Measurements from ENCODE around the gene PRCC. TPM values are rescaled to one million over a fixed set of nuclear protein-coding genes. Genes with fewer than 3 reads are reported as not detected.

Gene PRCC
- total and polyA plus RNA-seq, 2 of the 8 experiments (the other 6 are each of a cell fraction or from before 2014, with no cell fraction given), result 95.2 to 115 TPM

DNA sequence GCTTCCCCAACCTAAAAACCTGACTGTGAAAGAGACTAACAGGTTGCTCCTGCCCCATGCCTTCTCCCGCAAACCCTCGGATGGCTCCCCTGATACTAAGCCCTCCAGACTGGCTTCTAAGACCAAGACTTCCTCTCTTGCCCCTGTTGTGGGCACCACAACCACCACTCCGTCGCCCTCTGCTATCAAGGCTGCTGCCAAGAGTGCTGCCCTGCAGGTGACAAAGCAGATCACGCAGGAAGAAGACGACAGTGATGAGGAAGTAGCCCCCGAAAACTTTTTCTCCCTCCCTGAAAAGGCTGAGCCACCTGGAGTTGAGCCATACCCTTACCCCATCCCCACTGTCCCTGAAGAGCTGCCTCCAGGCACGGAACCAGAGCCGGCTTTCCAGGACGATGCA is 19.3 kb downstream of the PRCC start:
- H3K4me3 ChIP-seq (ENCODE audit: extremely low read depth in 1 of 4, insufficient read depth in 2 of 4, low read depth in 3 of 4, low read length in 4 of 4), result no peak overlapping the region
- no peak overlapping the region for H3K18ac ChIP-seq (ENCODE audit: extremely low read depth, low read length)
- H3K27me3 ChIP-seq (replicated peaks in 1 of 4; ENCODE audit: control insufficient read depth in 3 of 4, extremely low read depth in 1 of 4, insufficient read depth in 3 of 4, low read length in 3 of 4), result no peaks in the 10 kb centered on the region
- no peak overlapping the region for H3K14ac ChIP-seq (ENCODE audit: insufficient read length)
- H2AK5ac ChIP-seq (ENCODE audit: low read depth, low read length), result no peak overlapping the region
- ChIA-PET POLR2A (ENCODE audit: partially characterized antibody) (interaction anchor here (2.6 kb wide), 1 partner anchor 14 kb away, joined by 8 read pairs; no protein-coding TSS in a partner anchor), CTCF (ENCODE audit: partially characterized antibody) (interaction anchor here (0.9 to 3.8 kb wide), 4 partner anchors 10 to 109 kb away, joined by 3 to 15 read pairs (median 8); partner anchors contain the start of gene METTL25B)
- FAIRE-seq, result no peak
- no peak for TF ChIP-seq CEBPB (IDR thresholded peaks at IDR 0.05; ENCODE audit: low read depth, low read length)
- no peak for TF ChIP-seq POLR2A (IDR thresholded peaks at IDR 0.05; ENCODE audit: control extremely low read depth in 1 of 2, low read depth in 2 of 2, low read length in 2 of 2)
- no peak for TF ChIP-seq KDM5A (IDR thresholded peaks at IDR 0.05; ENCODE audit: low read length)
- TF ChIP-seq ATF2 (IDR thresholded peaks at IDR 0.05; ENCODE audit: low read length), result no peak
- TF ChIP-seq TAF1 (IDR thresholded peaks at IDR 0.05; ENCODE audit: low read depth, low read length), result no peak
- TF ChIP-seq NANOG (IDR thresholded peaks at IDR 0.05; ENCODE audit: insufficient read depth, low read depth, low read length, poor library complexity, severe bottlenecking), result no peak
- TF ChIP-seq TBP (IDR thresholded peaks at IDR 0.05; ENCODE audit: low read depth, low read length), result no peak
- no peak for TF ChIP-seq SRF (IDR thresholded peaks at IDR 0.05; ENCODE audit: low read depth, low read length)
- TF ChIP-seq HDAC2 (IDR thresholded peaks at IDR 0.05; ENCODE audit: borderline replicate concordance in 1 of 2, low read depth in 2 of 2, low read length in 2 of 2), result no peak
- TF ChIP-seq TCF12 (IDR thresholded peaks at IDR 0.05; ENCODE audit: low read depth, low read length), result no peak
- TF ChIP-seq KDM1A (IDR thresholded peaks at IDR 0.05; ENCODE audit: borderline replicate concordance, low read length), result no peak
- no peak overlapping the region for H3K4ac ChIP-seq (replicated peaks; ENCODE audit: insufficient read length, low read depth, low read length)
- 93% methylated on average over 10 of the region's 10 CpGs; no CpG with 5 or more reads in 1 of the 2 experiments for WGBS, 2 experiments (ENCODE audit: extremely low coverage in 1 of 2, insufficient coverage in 1 of 2, insufficient read length in 1 of 2, insufficient replicate concordance in 2 of 2, low coverage in 1 of 2, low lambda C conversion rate in 2 of 2, missing lambda C conversion rate in 1 of 2)
- H2BK12ac ChIP-seq (ENCODE audit: low read depth, low read length), result no peak overlapping the region
- no peaks in the 10 kb centered on the region for H3K4me1 ChIP-seq (replicated peaks in 1 of 4; ENCODE audit: control insufficient read depth in 3 of 4, insufficient read depth in 4 of 4, low read length in 3 of 4)
- no peak overlapping the region for H2BK120ac ChIP-seq (replicated peaks; ENCODE audit: low read depth, low read length)
- H2AFZ ChIP-seq (ENCODE audit: low read length), result no peak overlapping the region
- H2BK5ac ChIP-seq (ENCODE audit: low read depth, low read length), result no peak overlapping the region
- H3K56ac ChIP-seq (replicated peaks; ENCODE audit: insufficient read length, low read depth, low read length), result no peak overlapping the region
- no peak overlapping the region for H4K91ac ChIP-seq (replicated peaks; ENCODE audit: insufficient read length, low read length)
- H4K8ac ChIP-seq (ENCODE audit: extremely low read depth, insufficient read depth, low read length), result no peak overlapping the region
- no peak overlapping the region for H2BK15ac ChIP-seq (ENCODE audit: low read length)
- H3K4me2 ChIP-seq (ENCODE audit: insufficient read depth in 1 of 2, low read depth in 2 of 2, low read length in 2 of 2), result no peak overlapping the region
- H2BK20ac ChIP-seq (ENCODE audit: low read length), result no peak overlapping the region
- peaks cover 0 to 14% of the 10 kb centered on the region in 2 experiments; a peak in 2 of 4 replicates for H3K79me2 ChIP-seq (ENCODE audit: control insufficient read depth in 1 of 2, insufficient read depth in 2 of 2, low read length in 2 of 2)
- peaks cover 4 to 13% of the 10 kb centered on the region in 2 experiments for H4K20me1 ChIP-seq (replicated peaks in 1 of 2; ENCODE audit: control insufficient read depth in 1 of 2, insufficient read depth in 2 of 2, low read length in 2 of 2)
- DNase-seq (ENCODE audit: low read depth in 1 of 2, low spot score in 2 of 2), result no peak
- H3K79me1 ChIP-seq (ENCODE audit: low read depth, low read length), result peaks cover 3% of the 10 kb centered on the region
- no peak overlapping the region for H4K5ac ChIP-seq (ENCODE audit: insufficient read length, low read depth, low read length)
- no peak overlapping the region for H3K27ac ChIP-seq (ENCODE audit: low read depth, low read length)
- peaks cover 11 to 63% (median 40%) of the 10 kb centered on the region in 4 experiments for H3K36me3 ChIP-seq (ENCODE audit: control insufficient read depth in 2 of 4, insufficient read depth in 4 of 4, low read length in 3 of 4)
- no peaks in the 10 kb centered on the region for H3K9me3 ChIP-seq (ENCODE audit: insufficient read depth in 2 of 2, low read depth in 1 of 2, low read length in 1 of 2)
- no peak overlapping the region for H3K23ac ChIP-seq (ENCODE audit: insufficient read length)
- H3K9ac ChIP-seq (replicated peaks in 1 of 4; ENCODE audit: extremely low read depth in 1 of 4, low read depth in 3 of 4, low read length in 3 of 4), result no peak overlapping the region
- no peaks in the 10 kb centered on the region for H3K23me2 ChIP-seq (ENCODE audit: low read depth, low read length)
